HT-29 (cell line): ENCODE data around the gene SURF4. TPM values are rescaled to one million over a fixed set of nuclear protein-coding genes. Genes with fewer than 3 reads are reported as not detected.
A peak's percentile ranks its signal among the peaks of the same experiment; 100 is the strongest.

Experiments used
- DNase-seq: peaks from one replicate; pipeline ENCODE4 v3.0.0-alpha.2; 2015; ENCODE audit warnings: low spot score
- total RNA-seq: library from RNA; depleted of rRNA; stranded (reverse); fragments of >200 nt; shearing (Covaris generic); gene quantifications from 2 replicates; pipeline ENCODE4 v1.2.3, GENCODE V29; 2014

Gene SURF4
- total RNA-seq, 1 experiment from 2014 or later, result 297 TPM

GRCh38 chr9:133375116-133375723, 640 bp downstream of the SURF4 start:
- peak; percentile 65 for DNase-seq

GRCh38 chr9:133374612-133375115, 1.2 kb downstream of the SURF4 start:
- DNase-seq, result no peak

- DNase-seq, result no peak
These were observed 3.7 kb downstream of the SURF4 start for GRCh38 chr9:133372144-133372543.

GRCh38 chr9:133371261-133371711, 4.6 kb downstream of the SURF4 start:
- DNase-seq, result no peak

GRCh38 chr9:133370685-133371084, 5.2 kb downstream of the SURF4 start:
- no peak for DNase-seq

- no peak for DNase-seq
These were observed 5.9 kb downstream of the SURF4 start for GRCh38 chr9:133369933-133370332.

GRCh38 chr9:133369422-133369821, 6.4 kb downstream of the SURF4 start:
- no peak for DNase-seq

GRCh38 chr9:133368249-133368881, 7.5 kb downstream of the SURF4 start:
- DNase-seq, result no peak

GRCh38 chr9:133367778-133368177, 8.1 kb downstream of the SURF4 start:
- no peak for DNase-seq

GRCh38 chr9:133367221-133367620, 8.6 kb downstream of the SURF4 start:
- DNase-seq, result no peak

- DNase-seq, result no peak
These were observed 9.4 kb downstream of the SURF4 start for GRCh38 chr9:133366435-133366834.

GRCh38 chr9:133362359-133363044, 13.4 kb downstream of the SURF4 start:
- DNase-seq, result no peak

- DNase-seq, result no peak
These were observed 14.3 kb downstream of the SURF4 start for GRCh38 chr9:133361507-133362092.

- no peak for DNase-seq
These were observed 15.2 kb downstream of the SURF4 start for GRCh38 chr9:133360400-133361393.

- no peak for DNase-seq
These were observed 16.3 kb downstream of the SURF4 start for GRCh38 chr9:133359399-133360175.

GRCh38 chr9:133357656-133358055, 18.2 kb downstream of the SURF4 start:
- no peak for DNase-seq

- peak; percentile 81 for DNase-seq
These were observed 19.3 kb downstream of the SURF4 start, which contains the start of the genes SURF1 and SURF2 for GRCh38 chr9:133356391-133357091. Gene SURF1, minus strand, starts transcription at chr9:133356487. Its CDS starts 34 bp downstream, at chr9:133356453. Gene SURF2, plus strand, starts transcription at chr9:133356550. Its CDS starts 43 bp downstream, at chr9:133356593.

GRCh38 chr9:133355881-133356357, 19.9 kb downstream of the SURF4 start:
- peak; percentile 52 for DNase-seq

- DNase-seq, result no peak
These were observed 21.1 kb downstream of the SURF4 start for GRCh38 chr9:133354766-133355165.
